Endothelial cell of umbilical vein (primary cell): ENCODE measurements around the gene COBLL1. TPM values are rescaled to one million over a fixed set of nuclear protein-coding genes. Genes with fewer than 3 reads are reported as not detected.

Experiments used
- BruUV-seq: library from RNA; stranded (reverse); fragments of 400-500 nt; replicated peaks from 2 replicates; lab custom pipeline; 2021; lab: Mats Ljungman, UMichigan
- CTCF ChIA-PET: fragments of 300-600, 350-600 bp; sonication (Branson Sonifier 250); formaldehyde crosslinking; loops from one replicate; lab custom pipeline; 2021; ENCODE audit warnings: antibody characterized with exemption, inconsistent platforms; lab: Charles Lee
- POLR2A ChIA-PET: fragments of 300-600, 350-600 bp; sonication (Branson Sonifier 250); formaldehyde crosslinking; loops from one replicate; lab custom pipeline; 2021; ENCODE audit warnings: antibody characterized with exemption, inconsistent platforms; lab: Charles Lee
- DNase-seq: peaks from one replicate; pipeline ENCODE4 v3.0.0-alpha.2; 2011; ENCODE audit warnings: low read depth, low spot score
- FAIRE-seq: peaks from 2 replicates; lab custom pipeline; 2011; peaks lifted over from hg19 to GRCh38; lab: Jason Lieb, UNC
- H2AFZ ChIP-seq: 2 replicates; pipeline ENCODE4 v1.6.0; 2012; ENCODE audit warnings: low read depth, low read length, control low read depth, inconsistent platforms
- H3K27ac ChIP-seq: 2 replicates; pipeline ENCODE4 v1.5.1; 2011; ENCODE audit warnings: low read depth, mild to moderate bottlenecking, control low read depth, low read length, moderate library complexity; ENCODE audit not compliant: insufficient read depth
- H3K27me3 ChIP-seq, 2 experiments: 2 replicates each; pipeline versions ENCODE4 v1.6.0 to v1.6.1; 2011; ENCODE audit warnings: low read length in 2 of 2, mixed read lengths in 1 of 2; ENCODE audit not compliant: control insufficient read depth in 2 of 2, insufficient read depth in 2 of 2
- H3K36me3 ChIP-seq, 2 experiments: 2 replicates in 1 of 2; 3 replicates in 1 of 2; pipeline ENCODE4 v1.5.1; 2011; ENCODE audit warnings: low read length in 2 of 2, mild to moderate bottlenecking in 1 of 2, moderate library complexity in 1 of 2; ENCODE audit not compliant: control insufficient read depth in 2 of 2, insufficient read depth in 2 of 2; ENCODE audit errors: extremely low read depth in 1 of 2
- H3K4me1 ChIP-seq: 3 replicates; pipeline ENCODE4 v1.5.1; 2011; ENCODE audit warnings: mild to moderate bottlenecking, low read length; ENCODE audit not compliant: control insufficient read depth, insufficient read depth; ENCODE audit errors: extremely low read depth
- H3K4me2 ChIP-seq: 2 replicates; pipeline ENCODE4 v1.6.1; 2011; ENCODE audit warnings: low read length, control low read depth, mixed read lengths; ENCODE audit not compliant: insufficient read depth
- H3K4me3 ChIP-seq, 3 experiments: fragments of 200-600 bp in 1 of 3; sonication (generic), shearing (Covaris generic) in 1 of 3; replicated peaks in 1 of 3; 2 replicates each; pipeline ENCODE4 v1.5.1; 2011 to 2016; ENCODE audit warnings: control low read depth in 3 of 3, low read length in 3 of 3, mild to moderate bottlenecking in 2 of 3, inconsistent platforms in 1 of 3, low read depth in 1 of 3, moderate library complexity in 1 of 3; ENCODE audit not compliant: insufficient read depth in 1 of 3
- H3K79me2 ChIP-seq: 2 replicates; pipeline ENCODE4 v1.6.0; 2012; ENCODE audit warnings: low read length, inconsistent platforms; ENCODE audit not compliant: control insufficient read depth, insufficient read depth
- H3K9ac ChIP-seq: replicated peaks from 2 replicates; pipeline ENCODE3; 2011; ENCODE audit warnings: low read length, control low read depth; ENCODE audit not compliant: insufficient read depth; ENCODE audit errors: extremely low read depth
- H3K9me1 ChIP-seq: replicated peaks from 3 replicates; pipeline ENCODE4 v1.6.0; 2011; ENCODE audit warnings: mild to moderate bottlenecking, low read length; ENCODE audit not compliant: control insufficient read depth, insufficient read depth; ENCODE audit errors: extremely low read depth
- H3K9me3 ChIP-seq: replicated peaks from 2 replicates; pipeline ENCODE4 v1.5.1; 2012; ENCODE audit warnings: low read length, inconsistent platforms; ENCODE audit not compliant: control insufficient read depth, insufficient read depth
- H4K20me1 ChIP-seq: replicated peaks from 2 replicates; pipeline ENCODE3; 2011; ENCODE audit warnings: mild to moderate bottlenecking, low read length; ENCODE audit not compliant: control insufficient read depth, insufficient read depth; ENCODE audit errors: extremely low read depth
- EZH2 ChIP-seq: IDR thresholded peaks from 2 replicates; pipeline ENCODE4 v1.6.1; 2012; ENCODE audit warnings: borderline replicate concordance, low read depth, mild to moderate bottlenecking, moderate library complexity, low read length, inconsistent platforms; ENCODE audit not compliant: severe bottlenecking
- FOS ChIP-seq: IDR thresholded peaks from 2 replicates; pipeline ENCODE4 v1.6.1; 2011; ENCODE audit warnings: mild to moderate bottlenecking, low read length, moderate library complexity, borderline replicate concordance; ENCODE audit not compliant: insufficient read depth
- GATA2 ChIP-seq: IDR thresholded peaks from 2 replicates; pipeline ENCODE4 v1.7.0; 2011; ENCODE audit warnings: low read depth, mild to moderate bottlenecking, moderate library complexity, mixed read lengths, low read length; ENCODE audit not compliant: insufficient read length, insufficient read depth
- JUN ChIP-seq: IDR thresholded peaks from 2 replicates; pipeline ENCODE4 v1.6.1; 2011; ENCODE audit warnings: borderline replicate concordance, low read depth; ENCODE audit not compliant: insufficient read length, insufficient read depth
- MYC ChIP-seq: IDR thresholded peaks from one replicate; pipeline ENCODE4 v1.6.1; 2011; ENCODE audit warnings: mild to moderate bottlenecking, low read depth, low read length
- POLR2A ChIP-seq: IDR thresholded peaks from 2 replicates; pipeline ENCODE4 v1.6.1; 2012; ENCODE audit warnings: low read depth, mild to moderate bottlenecking, control low read depth, low read length
- POLR2AphosphoS5 ChIP-seq: IDR thresholded peaks from 2 replicates; pipeline ENCODE4 v1.6.1; 2012; ENCODE audit warnings: low read depth, mild to moderate bottlenecking, control low read depth, low read length, moderate library complexity; ENCODE audit not compliant: insufficient read depth
- dilution Hi-C: fragments of 300-500 bp; cut with MboI; formaldehyde crosslinking; loops from one replicate; pipeline ENCODE4 v1.15.0; 2019; ENCODE audit warnings: low sequenced_read_pairs; ENCODE audit not compliant: extremely low pct_ligation_motif_present
- intact Hi-C: fragments of 100-400 bp; cut with micrococcal nuclease; formaldehyde crosslinking; loops from one replicate; pipeline ENCODE4 v1.10.0; 2022
- polyA plus RNA-seq, 4 experiments: library from polyadenylated mRNA; depleted of rRNA in 3 of 4; stranded (reverse) in 3 of 4; unstranded in 1 of 4; fragments of >200 nt; gene quantifications; 2 replicates each; pipeline versions ENCODE4 v1.2.1 to v1.2.3, GENCODE V29; 2011 to 2012; ENCODE audit warnings: missing spikeins in 1 of 4
- total RNA-seq: library from RNA; stranded (reverse); gene quantifications from 2 replicates; pipeline ENCODE4 v1.2.3, GENCODE V29; 2021
- TF ChIP-seq, protein P1 (sequence below): IDR thresholded peaks from 2 replicates; pipeline ENCODE4 v1.6.1; 2011; ENCODE audit not compliant: insufficient read depth, insufficient read length
- TF ChIP-seq, protein P2 (sequence below), 2 donors: IDR thresholded peaks; 1 replicate in 1 of 2; 2 replicates in 1 of 2; pipeline ENCODE4 v1.5.1; 2011; ENCODE audit warnings: low read length in 2 of 2, mild to moderate bottlenecking in 2 of 2, moderate library complexity in 2 of 2, control low read depth in 1 of 2, inconsistent platforms in 1 of 2, low read depth in 1 of 2; ENCODE audit not compliant: insufficient read depth in 1 of 2; ENCODE audit errors: extremely low read depth in 1 of 2

The COBLL1 gene
- total and polyA plus RNA-seq, 2 donors (not counting 3 experiments of a cell fraction or from before 2014, with no cell fraction given) = 9.1 to 38.4 TPM

DNA sequence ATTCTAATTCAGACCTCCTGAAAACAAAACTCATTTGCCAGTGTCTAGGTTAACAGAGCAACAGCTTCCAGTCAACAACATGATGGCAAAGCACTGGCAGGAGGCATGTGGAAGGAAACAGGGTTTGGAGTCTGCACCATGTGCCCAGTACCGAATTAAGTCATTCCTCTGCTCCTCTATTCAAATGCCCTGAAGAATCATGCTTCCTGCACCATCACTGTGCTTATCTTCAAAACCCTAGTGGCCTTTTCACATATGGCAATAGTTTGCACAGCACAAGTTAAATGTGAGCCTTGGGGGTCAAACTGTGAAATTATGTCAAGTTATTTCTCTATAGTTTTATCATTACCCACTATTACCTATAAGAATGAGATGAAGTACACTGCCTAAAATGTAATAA, 145.0 kb downstream of the COBLL1 start:
- Histone ChIP-seq H2AFZ (no peak overlapping the region), H4K20me1 (no peaks in the 10 kb centered on the region), H3K4me1 (peaks cover 4% of the 10 kb centered on the region), H3K79me2 (no peaks in the 10 kb centered on the region), H3K36me3 (peaks cover 2 to 5% of the 10 kb centered on the region in 2 experiments), H3K27me3 (no peaks in the 10 kb centered on the region), H3K27ac (no peak overlapping the region), H3K4me3 (no peak overlapping the region), H3K9me3 (no peaks in the 10 kb centered on the region), H3K4me2 (no peak overlapping the region), H3K9ac (no peak overlapping the region), H3K9me1 (no peaks in the 10 kb centered on the region)
- TF ChIP-seq EZH2 (no peak), GATA2 (no peak), MYC (no peak), POLR2A (no peak), JUN (no peak), FOS (no peak), POLR2AphosphoS5 (no peak)
- TF ChIP-seq, protein P1, sequence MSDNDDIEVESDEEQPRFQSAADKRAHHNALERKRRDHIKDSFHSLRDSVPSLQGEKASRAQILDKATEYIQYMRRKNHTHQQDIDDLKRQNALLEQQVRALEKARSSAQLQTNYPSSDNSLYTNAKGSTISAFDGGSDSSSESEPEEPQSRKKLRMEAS = no peak
- TF ChIP-seq, protein P2, sequence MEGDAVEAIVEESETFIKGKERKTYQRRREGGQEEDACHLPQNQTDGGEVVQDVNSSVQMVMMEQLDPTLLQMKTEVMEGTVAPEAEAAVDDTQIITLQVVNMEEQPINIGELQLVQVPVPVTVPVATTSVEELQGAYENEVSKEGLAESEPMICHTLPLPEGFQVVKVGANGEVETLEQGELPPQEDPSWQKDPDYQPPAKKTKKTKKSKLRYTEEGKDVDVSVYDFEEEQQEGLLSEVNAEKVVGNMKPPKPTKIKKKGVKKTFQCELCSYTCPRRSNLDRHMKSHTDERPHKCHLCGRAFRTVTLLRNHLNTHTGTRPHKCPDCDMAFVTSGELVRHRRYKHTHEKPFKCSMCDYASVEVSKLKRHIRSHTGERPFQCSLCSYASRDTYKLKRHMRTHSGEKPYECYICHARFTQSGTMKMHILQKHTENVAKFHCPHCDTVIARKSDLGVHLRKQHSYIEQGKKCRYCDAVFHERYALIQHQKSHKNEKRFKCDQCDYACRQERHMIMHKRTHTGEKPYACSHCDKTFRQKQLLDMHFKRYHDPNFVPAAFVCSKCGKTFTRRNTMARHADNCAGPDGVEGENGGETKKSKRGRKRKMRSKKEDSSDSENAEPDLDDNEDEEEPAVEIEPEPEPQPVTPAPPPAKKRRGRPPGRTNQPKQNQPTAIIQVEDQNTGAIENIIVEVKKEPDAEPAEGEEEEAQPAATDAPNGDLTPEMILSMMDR (IDR thresholded peaks at IDR 0.05; ENCODE audit: extremely low read depth in 1 of 2, insufficient read depth in 1 of 2, low read depth in 1 of 2, low read length in 2 of 2) = no peak
- DNase-seq (no peak), FAIRE-seq (no peak)
- dilution Hi-C loops (no loop called here), intact Hi-C loops (loop anchor here (1.0 kb wide), 1 partner anchor 217 kb away; no protein-coding TSS in a partner anchor)
- POLR2A ChIA-PET = no interaction called here
- CTCF ChIA-PET = interaction anchor here (0.7 to 1.0 kb wide), 2 partner anchors 135 to 1334 kb away, joined by 3 to 4 read pairs; no protein-coding TSS in a partner anchor
- no TSS peak for BruUV-seq
